CD14-positive monocyte (primary cell): Measurements from ENCODE around the gene CDKN1B. TPM values are rescaled to one million over a fixed set of nuclear protein-coding genes. Genes with fewer than 3 reads are reported as not detected.

ENCODE experiments used
- DNase-seq, 3 donors: peaks; one replicate each; pipeline ENCODE4 v3.0.0-alpha.2; 2011 to 2022
- H2AFZ ChIP-seq: 2 replicates; pipeline ENCODE4 v1.6.0; 2012; ENCODE audit warnings: mild to moderate bottlenecking, low read depth, low read length, inconsistent platforms; ENCODE audit not compliant: insufficient read depth, poor library complexity, severe bottlenecking
- H3K27ac ChIP-seq, 2 donors: 1 replicate in 1 of 2; 2 replicates in 1 of 2; pipeline ENCODE4 v1.5.1; 2012 to 2013; ENCODE audit warnings: low read length in 2 of 2, control low read depth in 1 of 2, inconsistent platforms in 1 of 2, low read depth in 1 of 2, mild to moderate bottlenecking in 1 of 2
- H3K27me3 ChIP-seq, 2 donors: one replicate each; pipeline versions ENCODE4 v1.6.0 to v1.6.1; 2011 to 2013; ENCODE audit warnings: low read length in 2 of 2; ENCODE audit not compliant: control insufficient read depth in 2 of 2, insufficient read depth in 2 of 2
- H3K36me3 ChIP-seq, 2 donors: replicated peaks in 1 of 2; 1 replicate in 1 of 2; 2 replicates in 1 of 2; pipeline versions ENCODE4 v1.5.1 to v1.6.1; 2012 to 2013; ENCODE audit warnings: low read length in 2 of 2, control low read depth in 1 of 2, inconsistent platforms in 1 of 2, mild to moderate bottlenecking in 1 of 2; ENCODE audit not compliant: insufficient read depth in 2 of 2, control insufficient read depth in 1 of 2
- H3K4me1 ChIP-seq, 2 donors: 1 replicate in 1 of 2; 2 replicates in 1 of 2; pipeline versions ENCODE4 v1.5.1 to v1.6.1; 2012 to 2013; ENCODE audit warnings: low read length in 2 of 2, control low read depth in 1 of 2, inconsistent platforms in 1 of 2, mild to moderate bottlenecking in 1 of 2, moderate library complexity in 1 of 2; ENCODE audit not compliant: insufficient read depth in 2 of 2, control insufficient read depth in 1 of 2
- H3K4me2 ChIP-seq: replicated peaks from 2 replicates; pipeline ENCODE3; 2012; ENCODE audit warnings: low read length, moderate library complexity, mild to moderate bottlenecking; ENCODE audit not compliant: poor library complexity, severe bottlenecking; ENCODE audit errors: extremely low read depth
- H3K4me3 ChIP-seq, 3 experiments: fragments of 200-600 bp in 1 of 3; sonication (generic) in 1 of 3; replicated peaks in 1 of 3; 1 replicate in 2 of 3; 2 replicates in 1 of 3; pipeline ENCODE4 v1.5.1; 2011 to 2013; ENCODE audit warnings: low read length in 3 of 3, mild to moderate bottlenecking in 3 of 3, control low read depth in 2 of 3, low read depth in 2 of 3, inconsistent platforms in 1 of 3, moderate library complexity in 1 of 3
- H3K79me2 ChIP-seq: 2 replicates; pipeline ENCODE4 v1.6.0; 2012; ENCODE audit warnings: mild to moderate bottlenecking, control low read depth, inconsistent platforms, low read length, moderate library complexity; ENCODE audit not compliant: insufficient read depth
- H3K9ac ChIP-seq: 2 replicates; pipeline ENCODE4 v1.6.0; 2017; ENCODE audit warnings: low read length, mild to moderate bottlenecking; ENCODE audit not compliant: insufficient read depth, poor library complexity, severe bottlenecking
- H3K9me3 ChIP-seq, 2 donors: replicated peaks in 1 of 2; 1 replicate in 1 of 2; 2 replicates in 1 of 2; pipeline versions ENCODE4 v1.5.1 to v1.6.1; 2012 to 2013; ENCODE audit warnings: low read length in 2 of 2, control low read depth in 1 of 2; ENCODE audit not compliant: control insufficient read depth in 1 of 2, insufficient read depth in 1 of 2
- H4K20me1 ChIP-seq: 2 replicates; pipeline ENCODE4 v1.6.0; 2012; ENCODE audit warnings: mild to moderate bottlenecking, low read length, control low read depth, moderate library complexity; ENCODE audit not compliant: insufficient read depth
- H3K27ac Mint-ChIP-seq, 7 donors: one replicate each; pipeline ENCODE4 v1.8.0; 2020; ENCODE audit warnings: mild to moderate bottlenecking in 7 of 7, mixed read lengths in 7 of 7, moderate library complexity in 6 of 7, inconsistent platforms in 2 of 7
- H3K27me3 Mint-ChIP-seq, 3 donors: one replicate each; pipeline ENCODE4 v1.8.0; 2021 to 2022; ENCODE audit warnings: low read depth in 3 of 3, mild to moderate bottlenecking in 3 of 3, mixed read lengths in 3 of 3, moderate library complexity in 3 of 3, inconsistent platforms in 1 of 3
- H3K36me3 Mint-ChIP-seq, 2 donors: one replicate each; pipeline ENCODE4 v1.8.0; 2020; ENCODE audit warnings: mixed read lengths in 2 of 2, inconsistent platforms in 1 of 2, mild to moderate bottlenecking in 1 of 2
- H3K4me1 Mint-ChIP-seq: one replicate; pipeline ENCODE4 v1.8.0; 2020; ENCODE audit warnings: mild to moderate bottlenecking, mixed read lengths
- H3K4me3 Mint-ChIP-seq, 2 donors: one replicate each; pipeline ENCODE4 v1.8.0; 2020; ENCODE audit warnings: mild to moderate bottlenecking in 2 of 2, mixed read lengths in 2 of 2, moderate library complexity in 1 of 2
- H3K9me3 Mint-ChIP-seq, 7 donors: one replicate each; pipeline ENCODE4 v1.8.0; 2020 to 2022; ENCODE audit warnings: mixed read lengths in 7 of 7, mild to moderate bottlenecking in 6 of 7, moderate library complexity in 6 of 7, inconsistent platforms in 2 of 7
- CTCF ChIP-seq: fragments of 200-600 bp; IDR thresholded peaks from one replicate; pipeline ENCODE4 v1.8.0; 2022; ENCODE audit warnings: antibody characterized with exemption, mild to moderate bottlenecking
- WGBS: methylation state at CpG from one replicate; pipeline ENCODE4 v1.1.5; 2013; ENCODE audit warnings: missing lambda C conversion rate; ENCODE audit not compliant: insufficient coverage; 5-methylcytosine and 5-hydroxymethylcytosine counted together
- intact Hi-C, 2 donors: fragments of 100-400 bp; cut with micrococcal nuclease; formaldehyde crosslinking; loops; one replicate each; pipeline versions ENCODE4 v1.15.0 to v1.15.1; 2023
- polyA plus RNA-seq, 3 donors: library from polyadenylated mRNA; depleted of rRNA in 1 of 3; unstranded in 2 of 3; stranded (reverse) in 1 of 3; fragments of 300-500 nt in 2 of 3; fragments of >200 nt in 1 of 3; fragmentation: Illumina TruSeq in 2 of 3; gene quantifications; 1 replicate in 2 of 3; 2 replicates in 1 of 3; pipeline ENCODE4 v1.2.3, GENCODE V29; 2012 to 2021

The CDKN1B gene
- polyA plus RNA-seq, 3 donors = 9.2 to 98.1 (median 9.5) TPM

GRCh38 chr12:12741660-12742059, 24.5 kb downstream of the CDKN1B start:
- TF ChIP-seq CTCF = no peak
- Mint-ChIP-seq H3K27me3 (no peaks in the 10 kb centered on the region), H3K36me3 (peaks cover 7 to 35% of the 10 kb centered on the region in 2 donors), H3K4me3 (no peak overlapping the region), H3K27ac (no peak overlapping the region), H3K9me3 (no peaks in the 10 kb centered on the region), H3K4me1 (peaks cover 10% of the 10 kb centered on the region)
- Histone ChIP-seq H4K20me1 (no peaks in the 10 kb centered on the region), H3K4me2 (no peak overlapping the region), H2AFZ (no peak overlapping the region), H3K27ac (peak overlapping the region in 1 of 2 donors; percentile 47), H3K36me3 (peaks cover 9 to 11% of the 10 kb centered on the region in 2 donors), H3K27me3 (no peaks in the 10 kb centered on the region), H3K4me1 (peaks cover 4 to 5% of the 10 kb centered on the region in 2 donors), H3K4me3 (no peak overlapping the region), H3K79me2 (peaks cover 73% of the 10 kb centered on the region), H3K9ac (no peak overlapping the region), H3K9me3 (no peaks in the 10 kb centered on the region)
- WGBS = 0% methylated on average over 1 of the region's 3 CpGs
- intact Hi-C loops = no loop called here
- no peak for DNase-seq

- H3K4me1 ChIP-seq = no peaks in the 10 kb centered on the region
- H3K36me3 ChIP-seq = peaks cover 9 to 25% of the 10 kb centered on the region in 2 donors
- no peak overlapping the region for H3K4me2 ChIP-seq
- H4K20me1 ChIP-seq = no peaks in the 10 kb centered on the region
- H3K27ac ChIP-seq = no peak overlapping the region
- Mint-ChIP-seq H3K27ac (peak overlapping the region in 6 of 7 donors; percentile 1 to 83 (median 35)), H3K4me1 (peaks cover 2% of the 10 kb centered on the region), H3K27me3 (no peaks in the 10 kb centered on the region), H3K36me3 (peaks cover 13 to 47% of the 10 kb centered on the region in 2 donors), H3K9me3 (no peaks in the 10 kb centered on the region), H3K4me3 (no peak overlapping the region)
- no peak for DNase-seq
- no peak overlapping the region for H3K9ac ChIP-seq
- H3K27me3 ChIP-seq = no peaks in the 10 kb centered on the region
- no peak for TF ChIP-seq CTCF
- no peak overlapping the region for H2AFZ ChIP-seq
- intact Hi-C loops = no loop called here
- H3K79me2 ChIP-seq = peaks cover 59% of the 10 kb centered on the region
- 100% methylated on average over 3 of the region's 8 CpGs for WGBS
- H3K9me3 ChIP-seq = no peaks in the 10 kb centered on the region
- no peak overlapping the region for H3K4me3 ChIP-seq
These were observed 27.6 kb downstream of the CDKN1B start for GRCh38 chr12:12744546-12745305.
